GM12878 (cell line): ENCODE measurements around the gene TK2. TPM values are rescaled to one million over a fixed set of nuclear protein-coding genes. Genes with fewer than 3 reads are reported as not detected.

Experiments used
- ASH2L ChIP-seq: fragments of 300-600, 200-600 bp; sonication (generic); IDR thresholded peaks from 2 replicates; pipeline ENCODE4 v1.6.1; 2017; ENCODE audit warnings: low read depth, mild to moderate bottlenecking, borderline replicate concordance
- ATF2 ChIP-seq: IDR thresholded peaks from 2 replicates; pipeline ENCODE4 v1.6.1; 2012; ENCODE audit warnings: low read length, inconsistent platforms
- BCL3 ChIP-seq: IDR thresholded peaks from 2 replicates; pipeline ENCODE4 v1.6.1; 2011; ENCODE audit warnings: borderline replicate concordance, low read depth, mild to moderate bottlenecking, moderate library complexity, low read length; ENCODE audit not compliant: insufficient read depth, poor library complexity, severe bottlenecking
- CUX1 ChIP-seq: IDR thresholded peaks from 2 replicates; pipeline ENCODE4 v1.6.1; 2012; ENCODE audit warnings: improper control_type of control experiment, low read depth, low read length; ENCODE audit not compliant: insufficient replicate concordance
- GATAD2B ChIP-seq: fragments of 450-650 bp; conservative IDR thresholded peaks from 2 replicates; pipeline ENCODE4 v1.6.1; 2017; ENCODE audit warnings: low read depth, mild to moderate bottlenecking, moderate library complexity
- HDGF ChIP-seq: fragments of 450-650 bp; IDR thresholded peaks from 2 replicates; pipeline ENCODE4 v1.6.1; 2016; ENCODE audit warnings: antibody characterized with exemption
- IKZF2 ChIP-seq, 2 experiments: fragments of 450-650 bp; IDR thresholded peaks; 2 replicates each; pipeline ENCODE4 v1.6.1; 2017; ENCODE audit warnings: mild to moderate bottlenecking in 2 of 2, moderate library complexity in 2 of 2
- IRF4 ChIP-seq: IDR thresholded peaks from 2 replicates; pipeline ENCODE4 v1.6.1; 2011; ENCODE audit warnings: low read depth, low read length
- POLR2AphosphoS5 ChIP-seq: IDR thresholded peaks from 2 replicates; pipeline ENCODE4 v1.6.1; 2011; ENCODE audit warnings: mild to moderate bottlenecking, low read length, inconsistent platforms
- ZBTB11 ChIP-seq: fragments of 450-650 bp; formaldehyde crosslinking; IDR thresholded peaks from 2 replicates; pipeline ENCODE4 v1.5.0; 2022; ENCODE audit warnings: mild to moderate bottlenecking, missing genetic modification characterization
- ZNF384 ChIP-seq: IDR thresholded peaks from 2 replicates; pipeline ENCODE4 v1.6.1; 2012; ENCODE audit warnings: low read depth, mild to moderate bottlenecking, low read length, improper control_type of control experiment, borderline replicate concordance
- ZNF687 ChIP-seq: fragments of 450-650 bp; IDR thresholded peaks from 2 replicates; pipeline ENCODE4 v1.6.1; 2017; ENCODE audit warnings: mild to moderate bottlenecking, moderate library complexity
- polyA plus RNA-seq, 11 experiments: library from polyadenylated mRNA; depleted of rRNA in 4 of 11; unstranded in 6 of 11; stranded (reverse) in 5 of 11; fragments of >200 nt; fragmentation: Nextera tagmentation in 4 of 11; fragmentation: Illumina TruSeq in 1 of 11; extraction: Ambion mirVana in 4 of 11; extraction: Trizol in 1 of 11; gene quantifications; 1 replicate in 1 of 11; 2 replicates in 10 of 11; pipeline versions ENCODE4 v1.2.1 to v1.2.3, GENCODE V29; 2011 to 2016; ENCODE audit warnings: inconsistent platforms in 2 of 11, missing spikeins in 2 of 11, low read depth in 1 of 11
- total RNA-seq, 4 experiments: library from RNA; depleted of rRNA in 3 of 4; stranded (reverse); fragments of >200 nt in 3 of 4; fragmentation: Illumina TruSeq in 1 of 4; extraction: Trizol in 1 of 4; gene quantifications; 2 replicates each; pipeline versions ENCODE4 v1.2.1 to v1.2.3, GENCODE V29; 2013 to 2021

The TK2 gene
- total and polyA plus RNA-seq, 10 of the 15 experiments (the other 5 are each of a cell fraction or from before 2014, with no cell fraction given), result 1.3 to 12.4 (median 3.0) TPM

GRCh38 chr16:66549284-66550131 lies at the start of gene TK2 (continued):
- TF ChIP-seq IKZF2 (IDR thresholded peaks at IDR 0.05) (peak; percentile 42 to 66), HDGF (peak; percentile 43; the same call in 1 of the 2 replicates), IRF4 (no peak), POLR2AphosphoS5 (no peak), ZNF687 (peak; percentile 71), ZBTB11 (CRISPR knock-in tag) (peak; percentile 20; the same call in 1 of the 2 replicates), ZNF384 (no peak), GATAD2B (peak; percentile 90), CUX1 (no peak), ATF2 (no peak), ASH2L (no peak), BCL3 (no peak)
